Heart right ventricle (tissue), 16 donors: ENCODE results near the gene MYO5A. TPM values are rescaled to one million over a fixed set of nuclear protein-coding genes. Genes with fewer than 3 reads are reported as not detected.
"Not testable (repeated sequence)": the region's sequence is repeated elsewhere in the genome, so short reads cannot be mapped to it uniquely, and the experiment has no call there.

Experiments
- ATAC-seq, 8 donors: fragments of 200-7000 bp; cut with Tn5 transposase; one replicate each; pipeline ENCODE4 v1.9.1; 2020; ENCODE audit warnings: mild to moderate bottlenecking in 8 of 8, moderate library complexity in 8 of 8, moderate number of reproducible peaks in 1 of 8
- DNase-seq, 2 donors: peaks; one replicate each; pipeline ENCODE4 v3.0.0-alpha.2; 2020
- H3K27ac ChIP-seq, 10 donors: fragments of 200-600 bp; sonication (generic) in 2 of 10; one replicate each; pipeline versions ENCODE4 v1.5.0 to v1.8.0; 2020 to 2022; ENCODE audit warnings: mild to moderate bottlenecking in 3 of 10
- H3K27me3 ChIP-seq, 7 donors: fragments of 200-600 bp; one replicate each; pipeline ENCODE4 v1.8.0; 2021 to 2022; ENCODE audit warnings: mild to moderate bottlenecking in 2 of 7
- H3K36me3 ChIP-seq, 9 donors: fragments of 200-600 bp; sonication (generic) in 1 of 9; one replicate each; pipeline versions ENCODE4 v1.5.0 to v1.8.0; 2020 to 2022; ENCODE audit warnings: mild to moderate bottlenecking in 2 of 9
- H3K4me1 ChIP-seq, 9 donors: fragments of 200-600 bp; sonication (generic) in 1 of 9; one replicate each; pipeline versions ENCODE4 v1.5.0 to v1.8.0; 2020 to 2022; ENCODE audit warnings: mild to moderate bottlenecking in 4 of 9
- H3K4me3 ChIP-seq, 10 donors: fragments of 200-600 bp; sonication (generic) in 2 of 10; one replicate each; pipeline versions ENCODE4 v1.5.0 to v1.8.0; 2020 to 2022; ENCODE audit warnings: mild to moderate bottlenecking in 7 of 10, moderate library complexity in 2 of 10
- H3K9me3 ChIP-seq, 11 donors: fragments of 200-600 bp in 10 of 11; sonication (generic) in 2 of 11; one replicate each; pipeline versions ENCODE4 v1.5.0 to v1.8.0; 2013 to 2022; ENCODE audit warnings: mild to moderate bottlenecking in 2 of 11, control low read depth in 1 of 11, moderate library complexity in 1 of 11
- CTCF ChIP-seq, 9 donors: fragments of 200-600 bp; sonication (generic) in 2 of 9; IDR thresholded peaks; one replicate each; pipeline versions ENCODE4 v1.5.0 to v1.8.0; 2021 to 2022; ENCODE audit warnings: antibody characterized with exemption in 9 of 9, mild to moderate bottlenecking in 5 of 9, moderate library complexity in 1 of 9
- WGBS, 2 donors: extraction: QIAGEN DNeasy Blood & Tissue Kit; methylation state at CpG; one replicate each; pipeline ENCODE4 v1.1.7; 2013; ENCODE audit warnings: inconsistent platforms in 1 of 2; 5-methylcytosine and 5-hydroxymethylcytosine counted together
- intact Hi-C, 10 donors: fragments of 100-400 bp; cut with DNase I; formaldehyde crosslinking; loops; one replicate each; pipeline versions ENCODE4 v1.11.1 to v1.14.2; 2022
- polyA plus RNA-seq, 2 donors: library from polyadenylated mRNA; stranded (reverse); fragments of 200-250 nt; gene quantifications; one replicate each; pipeline ENCODE4 v1.2.3, GENCODE V29; 2013
- total RNA-seq, 10 donors: library from RNA; stranded (reverse); fragmentation: NEBNext Ultra II Directional in 3 of 10; extraction: Animal tissue kit (Norgen Biotek cat#: 25700) in 3 of 10; gene quantifications; one replicate each; pipeline versions ENCODE4 v1.2.1 to v1.2.4, GENCODE V29; 2021 to 2023
- donor health status: Arrhythmogenic right ventricular cardiomyopathy.
- donor health status: ischemic (EF 13 %, LVEDD 7.1; RV severe dilation, severe dysfunction).
- donor health status: healthy with polysubstance abuse.
- donor health status: DM: no; HTN: yes; CAD: no.
- donor health status: DM: no; HTN: no; CAD: no.
- donor health status: ischemic (EF 25% LVEDD 6.9; RV normal size, moderate dysfunction).
- donor health status: ischemic (EF 25% LVEDD 5.7; RV mildly dilated, moderate dysfunction).
- donor health status: healthy.
- donor health status: DM: yes; HTN: yes; CAD: no.
- donor health status: Ischemic cardiomyopathy.
- donor health status: ischemic (EF 35%, LVEDD 5.7; RV mildly dilated, moderate dysfunction).
- donor health status: nonischemic (EF 11% LVEDD 7.7; RV severe dilation, severe dysfunction).
- donor health status: DM: yes; HTN: yes; CAD: no.
- donor health status: PGD.
- donor health status: ischemic (EF 29% LVEDD 5.4; RV normal size, mild dysfunction).
- donor health status: nonischemic (EF 23%, LVEDD 6.1; RV moderate dilation, normal function).

Gene MYO5A
- total and polyA plus RNA-seq, 12 donors: 3.1 to 15.7 (median 6.3) TPM

GRCh38 chr15:52448011-52448890, 80.4 kb downstream of the MYO5A start:
- Histone ChIP-seq H3K36me3 (no peaks in the 10 kb centered on the region), H3K27me3 (no peaks in the 10 kb centered on the region), H3K9me3 (peaks cover 0 to 8% (median 0%) of the 10 kb centered on the region in 11 donors), H3K27ac (no peak overlapping the region), H3K4me1 (peaks cover 0 to 43% (median 16%) of the 10 kb centered on the region in 9 donors), H3K4me3 (no peak overlapping the region)
- intact Hi-C loops: no loop called here
- ATAC-seq (peak in 1 of 8 donors; percentile 37), DNase-seq (no peak)
- no peak for TF ChIP-seq CTCF (IDR thresholded peaks at IDR 0.05)
- WGBS, 2 donors: 78 to 83% methylated on average over 6 of the region's 6 CpGs

- no peak for TF ChIP-seq CTCF (IDR thresholded peaks at IDR 0.05)
- Histone ChIP-seq H3K9me3 (peaks cover 0 to 5% (median 0%) of the 10 kb centered on the region in 11 donors), H3K27ac (peak overlapping the region in 2 of 10 donors; percentile 7 to 26), H3K4me1 (peaks cover 0 to 54% (median 16%) of the 10 kb centered on the region in 9 donors), H3K4me3 (no peak overlapping the region), H3K36me3 (no peaks in the 10 kb centered on the region), H3K27me3 (no peaks in the 10 kb centered on the region)
- intact Hi-C loops: no loop called here
- WGBS, 2 donors: 83 to 94% methylated on average over 3 of the region's 3 CpGs
- DNase-seq (no peak), ATAC-seq (peak in 3 of 8 donors; percentile 18 to 39 (median 37))
Measured at GRCh38 chr15:52445954-52446353, 82.7 kb downstream of the MYO5A start.

- DNase-seq (no peak), ATAC-seq (peak in 5 of 8 donors; percentile 24 to 73 (median 45))
- Histone ChIP-seq H3K27ac (peak overlapping the region in 2 of 10 donors; percentile 7 to 36), H3K9me3 (peaks cover 0 to 5% (median 0%) of the 10 kb centered on the region in 11 donors), H3K27me3 (no peaks in the 10 kb centered on the region), H3K4me1 (peaks cover 0 to 58% (median 16%) of the 10 kb centered on the region in 9 donors), H3K4me3 (no peak overlapping the region), H3K36me3 (no peaks in the 10 kb centered on the region)
- intact Hi-C loops: no loop called here
- 71 to 81% methylated on average over 7 of the region's 7 CpGs for WGBS, 2 donors
- TF ChIP-seq CTCF (IDR thresholded peaks at IDR 0.05): no peak
Measured at GRCh38 chr15:52445553-52445952, 83.1 kb downstream of the MYO5A start.

GRCh38 chr15:52443205-52443604, 85.5 kb downstream of the MYO5A start:
- H3K27me3 ChIP-seq, H3K4me3 ChIP-seq, intact Hi-C loops, ATAC-seq, H3K36me3 ChIP-seq, DNase-seq, H3K27ac ChIP-seq, H3K9me3 ChIP-seq: not testable (repeated sequence)
- WGBS, 2 donors: 92 to 95% methylated on average over 6 of the region's 6 CpGs
- H3K4me1 ChIP-seq: peaks cover 0 to 68% (median 25%) of the 10 kb centered on the region in 9 donors

GRCh38 chr15:52441841-52442240, 86.8 kb downstream of the MYO5A start:
- TF ChIP-seq CTCF (IDR thresholded peaks at IDR 0.05): no peak
- Histone ChIP-seq H3K36me3 (no peaks in the 10 kb centered on the region), H3K4me3 (no peak overlapping the region), H3K4me1 (peaks cover 0 to 73% (median 33%) of the 10 kb centered on the region in 9 donors), H3K9me3 (peaks cover 0 to 5% (median 0%) of the 10 kb centered on the region in 11 donors), H3K27ac (peak overlapping the region in 1 of 10 donors; percentile 39), H3K27me3 (no peaks in the 10 kb centered on the region)
- intact Hi-C loops: no loop called here
- ATAC-seq (no peak), DNase-seq (no peak)
- 84 to 88% methylated on average over 2 of the region's 2 CpGs for WGBS, 2 donors
